Heart left ventricle (tissue), 16 donors: Measurements from ENCODE around the gene ANKS4B. TPM values are rescaled to one million over a fixed set of nuclear protein-coding genes. Genes with fewer than 3 reads are reported as not detected.

ENCODE experiments used
- ATAC-seq, 4 donors: fragments of 200-7000 bp; cut with Tn5 transposase; one replicate each; pipeline ENCODE4 v1.9.1; 2020 to 2022; ENCODE audit warnings: moderate library complexity in 4 of 4, mild to moderate bottlenecking in 3 of 4, moderate number of reproducible peaks in 1 of 4
- DNase-seq, 5 donors: peaks; one replicate each; pipeline ENCODE4 v3.0.0-alpha.2; 2020
- H3K27ac ChIP-seq, 12 donors: fragments of 200-600 bp; sonication (generic) in 4 of 12; one replicate each; pipeline versions ENCODE4 v1.5.0 to v1.8.0; 2016 to 2022; ENCODE audit warnings: mild to moderate bottlenecking in 2 of 12
- H3K27me3 ChIP-seq, 9 donors: fragments of 200-600 bp; sonication (generic) in 2 of 9; one replicate each; pipeline versions ENCODE4 v1.5.1 to v1.8.0; 2016 to 2022; ENCODE audit warnings: mild to moderate bottlenecking in 3 of 9
- H3K36me3 ChIP-seq, 9 donors: fragments of 200-600 bp; sonication (generic) in 2 of 9; one replicate each; pipeline versions ENCODE4 v1.5.0 to v1.8.0; 2018 to 2022; ENCODE audit warnings: mild to moderate bottlenecking in 2 of 9
- H3K4me1 ChIP-seq, 12 donors: fragments of 200-600 bp; sonication (generic) in 4 of 12; one replicate each; pipeline versions ENCODE4 v1.5.0 to v1.8.0; 2016 to 2022; ENCODE audit warnings: mild to moderate bottlenecking in 3 of 12
- H3K4me3 ChIP-seq, 12 donors: fragments of 200-600 bp; sonication (generic) in 4 of 12; one replicate each; pipeline versions ENCODE4 v1.5.0 to v1.8.0; 2017 to 2022; ENCODE audit warnings: mild to moderate bottlenecking in 9 of 12, moderate library complexity in 4 of 12
- H3K9me3 ChIP-seq, 12 donors: fragments of 200-600 bp; sonication (generic) in 4 of 12; one replicate each; pipeline versions ENCODE4 v1.5.0 to v1.8.0; 2016 to 2022; ENCODE audit warnings: mild to moderate bottlenecking in 1 of 12
- POLR2A ChIP-seq, 2 donors: fragments of 450-650 bp; IDR thresholded peaks; one replicate each; pipeline ENCODE4 v1.6.1; 2017; ENCODE audit warnings: antibody characterized with exemption in 2 of 2, mild to moderate bottlenecking in 2 of 2, moderate library complexity in 2 of 2
- WGBS, 4 donors: extraction: QIAGEN DNeasy Blood & Tissue Kit in 2 of 4; methylation state at CpG; one replicate each; pipeline versions ENCODE4 v1.1.5 to v1.1.7; 2013 to 2018; 5-methylcytosine and 5-hydroxymethylcytosine counted together
- intact Hi-C, 10 donors: fragments of 100-400 bp; cut with DNase I; formaldehyde crosslinking; loops; one replicate each; pipeline versions ENCODE4 v1.11.1 to v1.14.2; 2022
- polyA plus RNA-seq, 2 donors: library from polyadenylated mRNA; stranded (reverse); fragments of 200-250 nt; gene quantifications; one replicate each; pipeline ENCODE4 v1.2.3, GENCODE V29; 2013
- total RNA-seq, 9 donors: library from RNA; depleted of rRNA in 2 of 9; stranded (reverse); fragments of >200 nt in 2 of 9; fragmentation: NEBNext Ultra II Directional in 3 of 9; extraction: Animal tissue kit (Norgen Biotek cat#: 25700) in 3 of 9; gene quantifications; one replicate each; pipeline versions ENCODE4 v1.1.0 to v1.2.4, GENCODE V29; 2016 to 2023
- TF ChIP-seq, protein P1 (sequence below), 12 donors: fragments of 200-600 bp; sonication (generic) in 4 of 12; IDR thresholded peaks; one replicate each; pipeline versions ENCODE4 v1.5.0 to v1.8.0; 2018 to 2022; ENCODE audit warnings: antibody characterized with exemption in 12 of 12, mild to moderate bottlenecking in 5 of 12
- donor health status: ischemic (EF 13 %, LVEDD 7.1; RV severe dilation, severe dysfunction).
- donor health status: healthy with polysubstance abuse.
- donor health status: DM: no; HTN: yes; CAD: no.
- donor health status: DM: no; HTN: no; CAD: no.
- donor health status: ischemic (EF 25% LVEDD 6.9; RV normal size, moderate dysfunction).
- donor health status: ischemic (EF 25% LVEDD 5.7; RV mildly dilated, moderate dysfunction).
- donor health status: healthy.
- donor health status: DM: yes; HTN: yes; CAD: no.
- donor health status: ischemic (EF 35%, LVEDD 5.7; RV mildly dilated, moderate dysfunction).
- donor health status: nonischemic (EF 11% LVEDD 7.7; RV severe dilation, severe dysfunction).
- donor health status: DM: yes; HTN: yes; CAD: no.
- donor health status: PGD.
- donor health status: ischemic (EF 29% LVEDD 5.4; RV normal size, mild dysfunction).
- donor health status: nonischemic (EF 23%, LVEDD 6.1; RV moderate dilation, normal function).

Gene ANKS4B
- total and polyA plus RNA-seq, 11 donors = not detected

GRCh38 chr16:21250072-21250923 is 16.8 kb downstream of the ANKS4B start:
- no peak overlapping the region for H3K27ac ChIP-seq
- no peaks in the 10 kb centered on the region for H3K36me3 ChIP-seq
- no peak for ATAC-seq
- no peaks in the 10 kb centered on the region for H3K9me3 ChIP-seq
- TF ChIP-seq, protein P1, sequence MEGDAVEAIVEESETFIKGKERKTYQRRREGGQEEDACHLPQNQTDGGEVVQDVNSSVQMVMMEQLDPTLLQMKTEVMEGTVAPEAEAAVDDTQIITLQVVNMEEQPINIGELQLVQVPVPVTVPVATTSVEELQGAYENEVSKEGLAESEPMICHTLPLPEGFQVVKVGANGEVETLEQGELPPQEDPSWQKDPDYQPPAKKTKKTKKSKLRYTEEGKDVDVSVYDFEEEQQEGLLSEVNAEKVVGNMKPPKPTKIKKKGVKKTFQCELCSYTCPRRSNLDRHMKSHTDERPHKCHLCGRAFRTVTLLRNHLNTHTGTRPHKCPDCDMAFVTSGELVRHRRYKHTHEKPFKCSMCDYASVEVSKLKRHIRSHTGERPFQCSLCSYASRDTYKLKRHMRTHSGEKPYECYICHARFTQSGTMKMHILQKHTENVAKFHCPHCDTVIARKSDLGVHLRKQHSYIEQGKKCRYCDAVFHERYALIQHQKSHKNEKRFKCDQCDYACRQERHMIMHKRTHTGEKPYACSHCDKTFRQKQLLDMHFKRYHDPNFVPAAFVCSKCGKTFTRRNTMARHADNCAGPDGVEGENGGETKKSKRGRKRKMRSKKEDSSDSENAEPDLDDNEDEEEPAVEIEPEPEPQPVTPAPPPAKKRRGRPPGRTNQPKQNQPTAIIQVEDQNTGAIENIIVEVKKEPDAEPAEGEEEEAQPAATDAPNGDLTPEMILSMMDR (IDR thresholded peaks at IDR 0.05) = no peak
- no peak for TF ChIP-seq POLR2A (IDR thresholded peaks at IDR 0.05)
- H3K27me3 ChIP-seq = peaks cover 0 to 3% (median 0%) of the 10 kb centered on the region in 9 donors
- H3K4me3 ChIP-seq = no peak overlapping the region
- WGBS, 4 donors = 76 to 84% (median 81%) methylated on average over 14 to 15 of the region's 15 CpGs
- intact Hi-C loops = no loop called here
- DNase-seq = no peak
- H3K4me1 ChIP-seq = peaks cover 0 to 7% (median 0%) of the 10 kb centered on the region in 12 donors

DNA sequence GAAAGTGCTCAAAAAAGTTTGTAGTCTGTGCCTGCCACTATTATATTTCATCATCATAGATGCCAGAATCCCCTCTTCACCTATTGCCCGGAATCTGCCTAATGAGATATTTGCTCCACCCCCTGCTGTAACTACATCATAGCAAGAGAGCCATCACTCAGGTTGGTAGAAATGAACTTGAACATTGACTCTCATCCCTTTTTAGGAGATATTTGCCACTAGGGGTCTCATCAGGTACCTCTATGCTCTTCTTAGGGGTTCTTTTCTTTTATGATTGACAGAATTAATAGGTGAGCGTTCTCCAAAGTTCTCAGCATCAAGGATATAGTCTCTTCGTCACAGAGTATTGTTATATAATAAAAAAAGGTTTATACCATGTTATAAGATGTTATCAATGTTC is 20.0 kb downstream of the ANKS4B start:
- ATAC-seq (no peak), DNase-seq (no peak)
- Histone ChIP-seq H3K4me1 (no peaks in the 10 kb centered on the region), H3K36me3 (peaks cover 0 to 13% (median 0%) of the 10 kb centered on the region in 9 donors), H3K27me3 (peaks cover 0 to 3% (median 0%) of the 10 kb centered on the region in 9 donors), H3K4me3 (no peak overlapping the region), H3K9me3 (no peaks in the 10 kb centered on the region), H3K27ac (no peak overlapping the region)
- intact Hi-C loops = no loop called here
- WGBS, 4 donors = 88 to 91% (median 89%) methylated on average over 3 of the region's 3 CpGs
- no peak for TF ChIP-seq POLR2A (IDR thresholded peaks at IDR 0.05)
- TF ChIP-seq, protein P1 (IDR thresholded peaks at IDR 0.05) = no peak

DNA sequence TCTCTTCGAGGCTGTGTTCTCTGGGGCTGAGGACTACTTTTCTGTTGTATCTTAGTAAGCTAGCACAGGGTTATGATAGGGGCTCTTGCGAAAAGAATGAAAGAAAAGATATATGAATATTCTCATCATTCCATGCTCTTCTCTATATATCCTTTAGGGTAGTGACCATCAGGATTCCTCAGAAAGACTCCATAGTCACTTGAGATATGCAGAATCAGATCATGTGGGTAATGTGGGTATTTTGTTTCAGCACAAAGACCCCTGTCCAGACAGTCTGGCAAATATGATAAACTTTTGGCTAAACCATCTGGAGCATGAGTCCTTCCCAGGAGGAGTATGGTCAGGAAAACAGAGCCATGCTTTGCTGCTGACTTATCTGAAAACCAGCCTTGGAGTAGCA is 23.1 kb downstream of the ANKS4B start:
- no peaks in the 10 kb centered on the region for H3K9me3 ChIP-seq
- intact Hi-C loops = no loop called here
- H3K4me3 ChIP-seq = no peak overlapping the region
- ATAC-seq = no peak
- WGBS, 4 donors = 84 to 92% (median 88%) methylated on average over 2 of the region's 2 CpGs
- peaks cover 0 to 12% (median 2%) of the 10 kb centered on the region in 12 donors for H3K4me1 ChIP-seq
- H3K27me3 ChIP-seq = peaks cover 0 to 3% (median 0%) of the 10 kb centered on the region in 9 donors
- no peak for TF ChIP-seq POLR2A (IDR thresholded peaks at IDR 0.05)
- TF ChIP-seq, protein P1 (IDR thresholded peaks at IDR 0.05) = no peak
- H3K36me3 ChIP-seq = peaks cover 0 to 28% (median 3%) of the 10 kb centered on the region in 9 donors
- no peak overlapping the region for H3K27ac ChIP-seq
- no peak for DNase-seq

- H3K27me3 ChIP-seq = peaks cover 0 to 3% (median 0%) of the 10 kb centered on the region in 9 donors
- H3K4me3 ChIP-seq = no peak overlapping the region
- TF ChIP-seq POLR2A (IDR thresholded peaks at IDR 0.05) = no peak
- TF ChIP-seq, protein P1 (IDR thresholded peaks at IDR 0.05) = no peak
- H3K9me3 ChIP-seq = no peaks in the 10 kb centered on the region
- 74 to 88% (median 84%) methylated on average over 4 of the region's 4 CpGs for WGBS, 4 donors
- DNase-seq (no peak), ATAC-seq (no peak)
- no peak overlapping the region for H3K27ac ChIP-seq
- intact Hi-C loops = no loop called here
- peaks cover 0 to 18% (median 5%) of the 10 kb centered on the region in 12 donors for H3K4me1 ChIP-seq
- H3K36me3 ChIP-seq = peaks cover 0 to 28% (median 3%) of the 10 kb centered on the region in 9 donors
These were observed 23.8 kb downstream of the ANKS4B start for GRCh38 chr16:21257284-21257683.
